Activated T-cell treated with anti-CD3 and anti-CD28 coated beads, Interleukin-2, amount 50 U/mL, for 4 hours (primary cell): ENCODE results near the gene ZNF491. TPM values are rescaled to one million over a fixed set of nuclear protein-coding genes. Genes with fewer than 3 reads are reported as not detected.

ENCODE experiments used
- ATAC-seq, 2 donors: fragments of 200-7000 bp; cut with Tn5 transposase; one replicate each; pipeline ENCODE4 v1.10.0; 2021
- DNase-seq: peaks from one replicate; pipeline ENCODE4 v3.0.0-alpha.2; 2020
- H3K27me3 Mint-ChIP-seq: one replicate; pipeline ENCODE4 v1.8.0; 2021; ENCODE audit warnings: low read depth, mixed read lengths
- H3K36me3 Mint-ChIP-seq: one replicate; pipeline ENCODE4 v1.8.0; 2022; ENCODE audit warnings: mixed read lengths; ENCODE audit not compliant: insufficient read depth
- H3K4me1 Mint-ChIP-seq: one replicate; pipeline ENCODE4 v1.8.0; 2021; ENCODE audit warnings: low read depth, mixed read lengths
- H3K4me3 Mint-ChIP-seq: one replicate; pipeline ENCODE4 v1.8.0; 2021; ENCODE audit warnings: mild to moderate bottlenecking, moderate library complexity, mixed read lengths
- H3K9me3 Mint-ChIP-seq: one replicate; pipeline ENCODE4 v1.8.0; 2021; ENCODE audit warnings: mixed read lengths
- total RNA-seq, 3 donors: library from RNA; stranded (reverse); gene quantifications; one replicate each; pipeline ENCODE4 v1.2.1, GENCODE V29; 2021

The ZNF491 gene
- total RNA-seq, 3 donors from 2014 or later, result 0.13 to 0.33 (median 0.16) TPM

DNA sequence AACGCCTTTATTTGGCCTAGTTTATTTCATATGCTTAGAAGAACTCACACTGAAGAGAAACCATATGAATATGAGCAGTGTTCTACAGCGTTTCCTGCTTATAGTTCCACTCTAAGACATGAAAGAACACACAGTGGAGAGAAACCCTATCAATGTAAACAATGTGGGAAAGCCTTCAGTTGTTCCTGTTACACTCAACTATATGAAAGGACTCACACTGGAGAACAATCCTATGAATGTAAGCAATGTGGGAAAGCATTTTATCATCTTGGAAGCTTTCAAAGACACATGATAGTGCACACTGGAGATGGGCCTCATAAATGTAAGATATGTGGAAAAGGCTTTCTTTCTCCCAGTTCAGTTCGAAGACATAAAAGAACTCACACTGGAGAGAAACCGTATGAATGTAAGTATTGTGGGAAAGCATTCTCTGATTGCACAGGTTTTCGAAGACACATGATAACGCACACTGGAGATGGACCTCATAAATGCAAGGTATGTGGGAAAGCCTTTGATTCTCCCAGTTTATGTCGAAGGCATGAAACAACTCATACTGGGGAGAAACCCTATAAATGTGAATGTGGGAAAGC is 17.8 kb upstream of the ZNF491 start:
- Mint-ChIP-seq H3K36me3 (peaks cover 61% of the 10 kb centered on the region), H3K4me3 (no peak overlapping the region), H3K9me3 (peaks cover 48% of the 10 kb centered on the region), H3K4me1 (no peaks in the 10 kb centered on the region), H3K27me3 (no peaks in the 10 kb centered on the region)
- ATAC-seq (no peak), DNase-seq (no peak)

DNA sequence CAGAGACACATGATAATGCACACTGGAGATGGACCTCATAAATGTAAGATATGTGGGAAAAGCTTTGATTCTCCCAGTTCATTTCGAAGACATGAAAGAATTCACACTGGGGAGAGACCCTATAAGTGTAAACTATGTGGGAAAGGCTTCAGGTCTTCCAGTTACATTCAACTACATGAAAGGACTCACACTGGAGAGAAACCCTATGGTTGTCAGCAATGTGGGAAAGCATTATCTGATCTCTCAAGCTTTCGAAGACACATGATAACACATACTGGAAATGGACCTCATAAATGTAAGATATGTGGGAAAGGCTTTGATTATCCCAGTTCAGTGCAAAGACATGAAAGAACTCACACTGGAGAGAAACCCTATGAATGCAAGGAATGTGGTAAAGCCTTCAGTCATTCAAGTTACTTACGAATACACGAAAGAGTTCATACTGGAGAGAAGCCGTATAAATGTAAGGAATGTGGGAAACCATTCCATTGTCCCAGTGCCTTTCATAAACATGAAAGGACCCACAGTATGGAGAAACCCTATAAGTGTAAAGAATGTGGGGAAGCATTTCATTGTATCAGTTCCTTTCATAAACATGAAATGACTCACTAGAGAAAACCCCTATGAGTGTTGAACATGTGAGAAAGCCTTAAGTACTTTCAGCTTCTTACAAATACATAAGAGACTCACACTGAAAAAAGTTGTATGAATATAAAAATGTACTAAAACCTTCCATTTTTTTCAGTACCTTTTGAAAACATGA is 16.8 kb upstream of the ZNF491 start:
- Mint-ChIP-seq H3K4me1 (no peaks in the 10 kb centered on the region), H3K4me3 (no peak overlapping the region), H3K36me3 (peaks cover 56% of the 10 kb centered on the region), H3K9me3 (peaks cover 44% of the 10 kb centered on the region), H3K27me3 (no peaks in the 10 kb centered on the region)
- DNase-seq (no peak), ATAC-seq (no peak)

DNA sequence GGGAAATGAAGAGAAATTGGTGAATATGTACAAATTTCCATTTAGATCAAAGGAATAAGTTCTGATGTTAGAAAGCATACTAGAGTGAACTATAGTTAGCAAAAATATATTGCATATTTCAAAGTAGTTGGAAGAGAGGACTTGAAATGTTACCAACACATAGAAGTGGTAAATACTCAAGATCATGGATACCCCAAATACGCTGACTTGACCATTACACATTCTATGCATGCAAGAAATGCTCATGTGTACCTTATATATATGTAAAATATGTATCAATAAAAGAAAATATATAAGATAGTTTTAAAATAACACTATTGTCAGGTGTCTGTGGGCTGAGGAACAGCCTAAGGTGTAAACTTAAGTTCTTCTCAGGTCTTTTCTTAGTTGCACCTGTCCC is 14.6 kb upstream of the ZNF491 start:
- H3K27me3 Mint-ChIP-seq, result no peaks in the 10 kb centered on the region
- no peaks in the 10 kb centered on the region for H3K4me1 Mint-ChIP-seq
- no peak for DNase-seq
- ATAC-seq, result no peak
- H3K36me3 Mint-ChIP-seq, result peaks cover 42% of the 10 kb centered on the region
- H3K9me3 Mint-ChIP-seq, result peaks cover 44% of the 10 kb centered on the region
- no peak overlapping the region for H3K4me3 Mint-ChIP-seq

GRCh38 chr19:11784356-11784755 is 14.0 kb upstream of the ZNF491 start:
- no peak for DNase-seq
- Mint-ChIP-seq H3K9me3 (peaks cover 46% of the 10 kb centered on the region), H3K27me3 (no peaks in the 10 kb centered on the region), H3K4me1 (no peaks in the 10 kb centered on the region), H3K4me3 (no peak overlapping the region), H3K36me3 (peaks cover 40% of the 10 kb centered on the region)
- no peak for ATAC-seq

- Mint-ChIP-seq H3K4me3 (no peak overlapping the region), H3K36me3 (peaks cover 17% of the 10 kb centered on the region), H3K9me3 (peaks cover 54% of the 10 kb centered on the region), H3K4me1 (no peaks in the 10 kb centered on the region), H3K27me3 (no peaks in the 10 kb centered on the region)
- DNase-seq (no peak), ATAC-seq (no peak)
These were observed 10.8 kb upstream of the ZNF491 start for GRCh38 chr19:11787536-11787935.

DNA sequence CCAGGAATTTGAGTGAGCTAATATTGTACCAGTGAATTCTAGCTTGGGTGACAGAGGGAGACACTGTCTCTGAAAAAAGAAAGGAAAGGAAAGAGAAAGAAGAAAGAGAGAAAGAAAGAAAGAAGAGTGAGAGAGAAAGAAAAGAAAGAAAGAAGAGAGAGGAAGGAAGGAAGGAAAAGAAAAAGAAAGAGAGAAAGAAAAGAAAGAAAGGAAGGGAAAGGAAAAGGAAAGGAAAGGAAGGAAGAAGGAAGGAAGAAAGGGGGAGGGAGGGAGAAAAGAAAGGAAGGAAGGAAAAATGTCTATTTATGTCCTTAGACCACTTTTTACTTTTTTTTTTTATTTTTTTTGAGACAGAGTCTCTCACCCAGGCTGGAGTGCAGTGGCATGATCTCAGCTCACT is 5.4 kb upstream of the ZNF491 start:
- Mint-ChIP-seq H3K9me3 (peaks cover 28% of the 10 kb centered on the region), H3K27me3 (no peaks in the 10 kb centered on the region), H3K36me3 (no peaks in the 10 kb centered on the region), H3K4me1 (peaks cover 7% of the 10 kb centered on the region), H3K4me3 (no peak overlapping the region)
- no peak for ATAC-seq
- no peak for DNase-seq

DNA sequence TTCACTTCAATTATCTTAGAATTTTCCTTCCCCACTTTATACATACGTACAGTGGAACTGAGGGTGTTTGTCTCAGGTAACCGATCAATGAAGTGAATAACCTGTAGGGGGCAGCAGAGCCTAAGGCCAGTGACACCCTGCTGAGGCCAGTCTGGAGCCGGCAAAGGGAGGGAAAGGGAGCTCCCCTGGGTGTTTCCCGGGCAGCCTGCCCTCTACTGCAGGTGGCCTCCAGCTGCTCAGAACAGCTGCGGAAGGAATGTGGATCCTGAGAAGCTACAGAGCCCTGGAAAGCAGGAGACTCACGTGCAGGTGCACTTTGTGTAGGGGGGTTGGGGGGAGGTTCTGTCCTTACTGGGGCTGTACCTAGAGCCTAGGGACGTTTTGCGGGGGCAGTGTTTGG is 832 bp upstream of the ZNF491 start:
- Mint-ChIP-seq H3K36me3 (no peaks in the 10 kb centered on the region), H3K4me3 (peak overlapping the region; percentile 88), H3K4me1 (peaks cover 13% of the 10 kb centered on the region), H3K9me3 (peaks cover 3% of the 10 kb centered on the region), H3K27me3 (no peaks in the 10 kb centered on the region)
- peak; percentile 68 for DNase-seq
- peak; percentile 64 to 68 for ATAC-seq

- DNase-seq, result no peak
- peaks cover 7% of the 10 kb centered on the region for H3K36me3 Mint-ChIP-seq
- ATAC-seq, result no peak
- no peaks in the 10 kb centered on the region for H3K27me3 Mint-ChIP-seq
- no peak overlapping the region for H3K4me3 Mint-ChIP-seq
- peaks cover 18% of the 10 kb centered on the region for H3K9me3 Mint-ChIP-seq
- H3K4me1 Mint-ChIP-seq, result no peaks in the 10 kb centered on the region
These were observed 8.2 kb downstream of the ZNF491 start for GRCh38 chr19:11806354-11807098.

- DNase-seq, result no peak
- H3K9me3 Mint-ChIP-seq, result peaks cover 18% of the 10 kb centered on the region
- H3K4me1 Mint-ChIP-seq, result no peaks in the 10 kb centered on the region
These were observed 8.7 kb downstream of the ZNF491 start for GRCh38 chr19:11807099-11807380.

DNA sequence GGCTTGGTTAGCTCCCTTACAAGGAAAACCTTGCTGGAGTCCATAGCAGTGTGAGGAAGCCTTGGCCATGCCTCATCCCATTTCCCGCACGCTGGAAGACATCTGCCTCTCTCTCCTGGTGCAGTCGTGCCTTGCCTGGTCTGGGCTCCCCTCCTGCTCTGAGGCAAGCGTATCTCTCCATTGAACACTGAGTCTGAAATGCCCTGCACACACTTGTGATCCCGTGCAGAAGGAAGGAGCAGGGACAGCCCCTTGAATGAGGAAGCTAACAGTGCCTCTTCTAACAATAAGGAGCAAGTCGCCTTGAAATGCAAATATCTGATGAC is 15.3 kb downstream of the ZNF491 start:
- Mint-ChIP-seq H3K4me1 (peaks cover 24% of the 10 kb centered on the region), H3K4me3 (peak overlapping the region; percentile 90), H3K27me3 (no peaks in the 10 kb centered on the region), H3K36me3 (peaks cover 7% of the 10 kb centered on the region), H3K9me3 (no peaks in the 10 kb centered on the region)
- ATAC-seq (peak; percentile 22 to 44), DNase-seq (no peak)

More at GRCh38 chr19:11807099-11807380, 8.7 kb downstream of the ZNF491 start:
- Mint-ChIP-seq H3K36me3 (peaks cover 7% of the 10 kb centered on the region), H3K4me3 (no peak overlapping the region), H3K27me3 (no peaks in the 10 kb centered on the region)
- ATAC-seq, result no peak

GRCh38 chr19:11814029-11814699 is 15.8 kb downstream of the ZNF491 start, which contains the start of gene ZNF440:
Gene ZNF440, plus strand, starts transcription at chr19:11814273. Its CDS starts 175 bp downstream, at chr19:11814448.
- Mint-ChIP-seq H3K36me3 (peaks cover 9% of the 10 kb centered on the region), H3K9me3 (no peaks in the 10 kb centered on the region), H3K4me3 (peak within 1 kb of the TSS; percentile 90), H3K4me1 (peaks cover 24% of the 10 kb centered on the region), H3K27me3 (no peaks in the 10 kb centered on the region)
- peak; percentile 100 for ATAC-seq
- peak; percentile 73 for DNase-seq

- Mint-ChIP-seq H3K27me3 (no peaks in the 10 kb centered on the region), H3K36me3 (peaks cover 9% of the 10 kb centered on the region), H3K9me3 (no peaks in the 10 kb centered on the region), H3K4me1 (peaks cover 24% of the 10 kb centered on the region), H3K4me3 (peak overlapping the region; percentile 90)
- peak in 1 of 2 donors; percentile 3 for ATAC-seq
- DNase-seq, result no peak
These were observed 16.3 kb downstream of the ZNF491 start for GRCh38 chr19:11814700-11815035.

DNA sequence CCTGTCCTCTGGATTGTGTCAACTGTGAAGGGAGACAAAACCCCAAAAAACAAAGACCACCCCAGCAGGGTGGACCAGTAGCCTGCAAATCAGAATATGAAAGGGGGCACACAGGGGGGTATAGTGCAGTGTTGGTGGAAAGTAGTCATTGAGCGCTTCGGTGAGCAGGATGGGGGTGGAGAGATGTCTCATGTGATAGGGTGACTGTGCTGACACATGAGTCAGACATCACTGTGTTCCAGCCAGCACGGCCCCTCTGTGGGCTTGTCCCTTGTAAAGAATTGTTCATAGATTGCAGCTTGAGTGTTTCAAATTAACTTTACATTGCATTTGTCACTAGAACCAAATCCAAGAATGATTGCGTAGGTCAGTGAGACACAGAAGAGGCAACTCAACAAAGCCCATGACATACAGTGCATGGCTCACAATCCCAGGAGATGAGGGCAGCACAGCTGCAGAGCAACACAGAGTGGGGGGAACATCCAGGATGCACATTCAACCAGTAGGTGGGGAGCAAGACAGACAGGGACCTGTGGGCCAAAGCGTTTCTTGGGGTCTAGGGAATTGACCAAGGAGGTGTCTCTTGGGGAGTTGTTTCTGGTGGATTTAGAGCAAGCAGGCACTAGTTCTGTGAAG is 23.3 kb downstream of the ZNF491 start:
- H3K4me3 Mint-ChIP-seq, result no peak overlapping the region
- H3K36me3 Mint-ChIP-seq, result peaks cover 34% of the 10 kb centered on the region
- no peak for ATAC-seq
- peaks cover 7% of the 10 kb centered on the region for H3K9me3 Mint-ChIP-seq
- no peaks in the 10 kb centered on the region for H3K4me1 Mint-ChIP-seq
- no peak for DNase-seq
- no peaks in the 10 kb centered on the region for H3K27me3 Mint-ChIP-seq
